Astrocyte (in vitro differentiated cells and primary cell): ENCODE measurements around the gene FADS3.

Experiments
- CTCF ChIP-seq: IDR thresholded peaks from 2 replicates; pipeline ENCODE4 v1.5.1; 2011; ENCODE audit warnings: low read depth, mild to moderate bottlenecking, inconsistent platforms, low read length, moderate library complexity; ENCODE audit not compliant: insufficient read depth
- EZH2 ChIP-seq: IDR thresholded peaks from 2 replicates; pipeline ENCODE4 v1.6.1; 2012; ENCODE audit warnings: mild to moderate bottlenecking, low read length, inconsistent platforms; ENCODE audit not compliant: insufficient read depth

GRCh38 chr11:61850687-61851086 is 40.7 kb downstream of the FADS3 start:
- TF ChIP-seq CTCF (no peak), EZH2 (no peak)
